ENCODE data around the gene HJURP. TPM values are rescaled to one million over a fixed set of nuclear protein-coding genes. Genes with fewer than 3 reads are reported as not detected.

The HJURP gene
- total RNA-seq, 4 donors from 2014 or later = 5.1 to 8.5 (median 5.8) TPM

- H3K4me1 ChIP-seq = no peaks in the 10 kb centered on the region
- H3K27me3 ChIP-seq = peaks cover 0 to 16% (median 0%) of the 10 kb centered on the region in 4 donors
- no peak for DNase-seq
- TF ChIP-seq CTCF (IDR thresholded peaks at IDR 0.05) (no peak), POLR2A (IDR thresholded peaks at IDR 0.05) (no peak)
- no peaks in the 10 kb centered on the region for H3K9me3 ChIP-seq
- H3K27ac ChIP-seq = no peak overlapping the region
- no peak overlapping the region for H3K4me3 ChIP-seq
- intact Hi-C loops (cut with DNase I) = no loop called here
- no peaks in the 10 kb centered on the region for H3K36me3 ChIP-seq
- WGBS, 2 donors = 36 to 42% methylated on average over 1 to 2 of the region's 2 CpGs
Measured at GRCh38 chr2:233814056-233814835, 40.1 kb downstream of the HJURP start.

GRCh38 chr2:233813236-233814055 is 40.9 kb downstream of the HJURP start:
- Histone ChIP-seq H3K4me1 (no peaks in the 10 kb centered on the region), H3K9me3 (no peaks in the 10 kb centered on the region), H3K36me3 (no peaks in the 10 kb centered on the region), H3K27me3 (peaks cover 0 to 24% (median 0%) of the 10 kb centered on the region in 4 donors), H3K27ac (no peak overlapping the region), H3K4me3 (no peak overlapping the region)
- intact Hi-C loops (cut with DNase I) = no loop called here
- DNase-seq = no peak
- no peak for TF ChIP-seq POLR2A (IDR thresholded peaks at IDR 0.05)
- TF ChIP-seq CTCF (IDR thresholded peaks at IDR 0.05) = no peak
- 86 to 93% methylated on average over 2 of the region's 3 CpGs for WGBS, 2 donors

- no peaks in the 10 kb centered on the region for H3K9me3 ChIP-seq
- DNase-seq = no peak
- intact Hi-C loops (cut with DNase I) = no loop called here
- H3K4me3 ChIP-seq = no peak overlapping the region
- H3K36me3 ChIP-seq = no peaks in the 10 kb centered on the region
- peaks cover 0 to 35% (median 0%) of the 10 kb centered on the region in 4 donors for H3K27me3 ChIP-seq
- no peaks in the 10 kb centered on the region for H3K4me1 ChIP-seq
- TF ChIP-seq CTCF (IDR thresholded peaks at IDR 0.05) (no peak), POLR2A (IDR thresholded peaks at IDR 0.05) (no peak)
- 83 to 86% methylated on average over 3 to 8 of the region's 8 CpGs for WGBS, 2 donors
- H3K27ac ChIP-seq = no peak overlapping the region
Measured at GRCh38 chr2:233811732-233812131, 42.6 kb downstream of the HJURP start.

GRCh38 chr2:233811087-233811486 is 43.2 kb downstream of the HJURP start:
- intact Hi-C loops (cut with DNase I) = no loop called here
- Histone ChIP-seq H3K4me1 (no peaks in the 10 kb centered on the region), H3K27me3 (peaks cover 0 to 35% (median 0%) of the 10 kb centered on the region in 4 donors), H3K9me3 (no peaks in the 10 kb centered on the region), H3K4me3 (no peak overlapping the region), H3K36me3 (no peaks in the 10 kb centered on the region), H3K27ac (no peak overlapping the region)
- DNase-seq = no peak
- TF ChIP-seq CTCF (IDR thresholded peaks at IDR 0.05) = no peak
- no peak for TF ChIP-seq POLR2A (IDR thresholded peaks at IDR 0.05)
- WGBS, 2 donors = 69 to 71% methylated on average over 4 of the region's 4 CpGs

- intact Hi-C loops (cut with DNase I) = no loop called here
- TF ChIP-seq POLR2A (IDR thresholded peaks at IDR 0.05) (no peak), CTCF (IDR thresholded peaks at IDR 0.05) (no peak)
- no peaks in the 10 kb centered on the region for H3K4me1 ChIP-seq
- H3K9me3 ChIP-seq = no peaks in the 10 kb centered on the region
- 75 to 81% methylated on average over 2 to 6 of the region's 6 CpGs for WGBS, 2 donors
- peaks cover 0 to 35% (median 0%) of the 10 kb centered on the region in 4 donors for H3K27me3 ChIP-seq
- H3K4me3 ChIP-seq = no peak overlapping the region
- H3K36me3 ChIP-seq = no peaks in the 10 kb centered on the region
- no peak for DNase-seq
- no peak overlapping the region for H3K27ac ChIP-seq
Measured at GRCh38 chr2:233810385-233810784, 44.0 kb downstream of the HJURP start.
